T47D (cell line): ENCODE measurements around the gene AMY2B.
"Not testable (repeated sequence)": the region's sequence is repeated elsewhere in the genome, so short reads cannot be mapped to it uniquely, and the experiment has no call there.

Source experiments
- DNase-seq, 2 experiments: peaks; one replicate each; pipeline versions ENCODE4 v3.0.0 to v3.0.0-alpha.2; 2011 to 2012; ENCODE audit warnings: low read depth in 1 of 2, low spot score in 1 of 2
- JUND ChIP-seq: IDR thresholded peaks from 2 replicates; pipeline ENCODE4 v1.6.1; 2012; ENCODE audit warnings: low read depth
- in situ Hi-C: cut with HindIII; loops from 2 replicates; pipeline ENCODE4 v1.10.0; 2016; ENCODE audit warnings: low sequenced_read_pairs, low pct_unique_long_range_greater_than_20kb

AMY2B gene

GRCh38 chr1:103571289-103571688 is at the start of gene AMY2B:
TSS of gene AMY2B (plus strand) at chr1:103571589. CDS start at chr1:103571603, 14 bp downstream.
- in situ Hi-C loops, DNase-seq: not testable (repeated sequence)

- no peak for DNase-seq
Observed at GRCh38 chr1:103523346-103523745, 48.0 kb upstream of the AMY2B start.

GRCh38 chr1:103525114-103525606 is 46.2 kb upstream of the AMY2B start:
- in situ Hi-C loops, result no loop called here
- DNase-seq, result peak; percentile 7 to 36
- TF ChIP-seq JUND, result no peak

More at GRCh38 chr1:103523346-103523745, 48.0 kb upstream of the AMY2B start:
- in situ Hi-C loops, result no loop called here
- TF ChIP-seq JUND, result no peak

- in situ Hi-C loops, result no loop called here
- TF ChIP-seq JUND, result no peak
- peak; percentile 28 to 89 for DNase-seq
Observed at GRCh38 chr1:103525607-103526507, 45.5 kb upstream of the AMY2B start, which contains the start of gene RNPC3. TSS of gene RNPC3 (plus strand) at chr1:103525699. CDS start at chr1:103526071, 372 bp downstream.

GRCh38 chr1:103527331-103527730 is 44.1 kb upstream of the AMY2B start:
- DNase-seq, result no peak
- in situ Hi-C loops, result no loop called here
- TF ChIP-seq JUND, result no peak

GRCh38 chr1:103529746-103530145 is 41.6 kb upstream of the AMY2B start:
- in situ Hi-C loops, result no loop called here
- no peak for DNase-seq
- no peak for TF ChIP-seq JUND

- no peak for TF ChIP-seq JUND
- in situ Hi-C loops, result no loop called here
Observed at GRCh38 chr1:103538226-103538625, 33.2 kb upstream of the AMY2B start.

GRCh38 chr1:103541431-103541830 is 30.0 kb upstream of the AMY2B start:
- TF ChIP-seq JUND, result no peak
- no peak for DNase-seq
- in situ Hi-C loops, result no loop called here

More at GRCh38 chr1:103538226-103538625, 33.2 kb upstream of the AMY2B start:
- no peak for DNase-seq

GRCh38 chr1:103546496-103546895 is 24.9 kb upstream of the AMY2B start:
- no peak for DNase-seq
- TF ChIP-seq JUND, result no peak
- in situ Hi-C loops, result no loop called here

- TF ChIP-seq JUND, result no peak
- in situ Hi-C loops, result no loop called here
- no peak for DNase-seq
Observed at GRCh38 chr1:103547840-103548239, 23.5 kb upstream of the AMY2B start.

- no peak for DNase-seq
- no peak for TF ChIP-seq JUND
- in situ Hi-C loops, result no loop called here
Observed at GRCh38 chr1:103560427-103560826, 11.0 kb upstream of the AMY2B start.

- DNase-seq, in situ Hi-C loops: not testable (repeated sequence)
Observed at GRCh38 chr1:103561124-103561523, 10.3 kb upstream of the AMY2B start.

- no peak for DNase-seq
- in situ Hi-C loops, result no loop called here
- TF ChIP-seq JUND, result no peak
Observed at GRCh38 chr1:103561643-103562395, 9.6 kb upstream of the AMY2B start.
